Stimulated activated CD4-positive, alpha-beta T cell treated with anti-CD3 and anti-CD28 coated beads, Interleukin-12 subunit alpha, Interleukin-12 subunit beta, amount 100 ng/mL, for 24 hours (primary cell): Measurements from ENCODE around the gene ZNF224.

ENCODE experiments used
- DNase-seq, 2 experiments: peaks; one replicate each; pipeline ENCODE4 v3.0.0-alpha.2; 2020; ENCODE audit warnings: low read depth in 2 of 2

ZNF224 gene

DNA sequence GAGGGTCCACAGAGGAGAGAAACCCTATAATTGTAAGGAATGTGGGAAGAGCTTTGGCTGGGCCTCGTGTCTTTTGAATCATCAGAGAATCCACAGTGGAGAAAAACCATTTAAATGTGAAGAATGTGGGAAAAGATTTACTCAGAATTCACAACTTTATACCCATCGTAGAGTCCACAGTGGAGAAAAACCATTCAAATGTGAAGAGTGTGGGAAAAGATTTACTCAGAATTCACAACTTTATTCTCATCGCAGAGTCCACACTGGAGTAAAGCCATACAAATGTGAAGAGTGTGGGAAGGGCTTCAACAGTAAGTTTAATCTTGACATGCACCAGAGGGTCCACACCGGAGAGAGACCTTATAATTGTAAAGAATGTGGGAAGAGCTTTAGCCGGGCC is 37.8 kb downstream of the ZNF224 start:
- DNase-seq: no peak

DNA sequence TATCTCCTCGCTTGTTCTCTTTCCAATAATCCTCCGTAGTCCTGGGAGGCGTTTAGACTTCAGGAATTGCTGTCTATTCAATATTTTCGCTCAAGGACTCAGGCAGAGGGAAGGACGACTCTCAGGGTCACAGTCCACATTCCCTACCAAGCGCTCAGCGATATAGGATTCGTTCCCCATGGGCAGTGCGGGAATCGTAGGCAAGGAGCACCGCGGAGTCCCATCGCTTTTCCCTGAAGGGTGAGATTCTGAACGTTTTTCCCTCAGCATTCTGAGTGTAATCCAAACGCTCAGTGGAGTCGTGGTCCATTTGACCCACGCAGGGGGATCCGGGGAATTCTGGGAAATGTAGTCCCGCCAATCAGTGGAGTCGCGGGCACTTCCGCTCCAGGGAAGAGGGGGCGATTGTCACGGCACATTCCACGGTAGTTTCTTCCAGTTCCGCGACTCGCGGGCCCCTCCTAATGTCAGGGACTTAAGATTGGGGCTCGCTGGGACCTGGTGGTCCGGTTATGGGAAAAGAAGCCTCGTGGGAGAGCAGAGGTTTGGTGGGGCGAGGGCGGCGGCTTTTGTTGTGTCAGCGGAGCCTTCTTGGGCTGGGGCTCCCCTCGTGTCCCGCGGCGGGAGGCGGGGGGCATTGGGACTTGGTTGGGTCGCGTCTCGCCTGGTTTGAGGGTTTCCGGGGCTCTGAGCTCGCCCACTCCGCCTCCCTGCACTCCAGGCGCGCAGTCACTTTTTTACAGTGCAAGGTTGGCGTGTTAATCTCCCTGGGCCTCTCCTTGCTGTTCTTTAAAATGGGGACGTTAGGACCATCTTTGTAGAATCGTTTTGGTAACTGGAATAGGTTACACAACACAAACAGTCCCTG is 47.3 kb downstream of the ZNF224 start, which contains the start of gene ZNF234:
Gene ZNF234 (plus strand): TSS at position 364 of the 868 bp plus-strand sequence. CDS start 3,079 bp downstream, outside the sequence.
- DNase-seq: peak; percentile 59 to 60

GRCh38 chr19:44142059-44142433 is 47.9 kb downstream of the ZNF224 start:
- no peak for DNase-seq

DNA sequence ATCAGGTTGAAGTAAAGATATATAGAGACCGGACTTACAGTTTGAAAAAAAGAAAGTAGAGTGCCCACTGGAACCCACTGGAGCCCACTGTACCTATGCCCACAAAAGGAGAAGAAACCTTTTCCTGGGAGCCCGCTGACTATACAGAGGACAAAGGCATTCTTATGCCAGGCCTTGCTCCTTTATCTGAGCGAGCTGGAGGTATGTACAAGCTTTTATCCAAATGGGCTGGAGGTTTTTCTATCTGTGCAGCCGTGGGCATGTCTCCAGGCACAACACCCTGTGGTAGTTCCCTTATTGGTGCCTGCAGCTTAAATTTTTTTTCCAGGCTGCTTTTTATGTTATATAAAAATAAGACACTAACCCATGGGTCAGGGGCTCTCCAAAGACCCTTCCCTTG is 55.6 kb downstream of the ZNF224 start:
- DNase-seq: no peak

GRCh38 chr19:44151491-44151890 is 57.3 kb downstream of the ZNF224 start:
- DNase-seq: no peak

DNA sequence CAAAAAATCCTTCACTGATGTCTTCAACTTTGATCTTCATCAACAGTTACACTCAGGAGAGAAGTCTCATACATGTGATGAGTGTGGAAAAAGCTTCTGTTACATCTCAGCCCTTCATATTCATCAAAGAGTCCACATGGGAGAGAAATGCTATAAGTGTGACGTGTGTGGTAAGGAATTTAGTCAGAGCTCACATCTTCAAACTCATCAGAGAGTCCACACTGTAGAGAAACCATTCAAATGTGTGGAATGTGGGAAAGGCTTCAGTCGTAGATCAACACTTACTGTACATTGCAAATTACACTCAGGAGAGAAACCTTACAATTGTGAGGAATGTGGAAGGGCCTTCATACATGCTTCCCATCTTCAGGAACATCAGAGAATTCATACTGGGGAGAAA is 62.3 kb downstream of the ZNF224 start:
- DNase-seq: no peak
